SK-N-SH treated with all-trans-retinoic acid at 6 μM for 48 hours (cell line): Measurements from ENCODE around the gene HOXC5.

Experiments
- ATAC-seq: fragments of 200-7000 bp; cut with Tn5 transposase; 3 replicates; pipeline ENCODE4 v1.9.1; 2020; ENCODE audit warnings: mild to moderate bottlenecking, moderate library complexity
- ARNTL ChIP-seq: fragments of 450-650 bp; formaldehyde crosslinking; IDR thresholded peaks from 2 replicates; pipeline ENCODE4 v1.5.0; 2020; ENCODE audit warnings: low read depth, mild to moderate bottlenecking, moderate library complexity, borderline replicate concordance
- BACH2 ChIP-seq: fragments of 250-450 bp; sonication (Bioruptor Pico); IDR thresholded peaks from 2 replicates; pipeline ENCODE4 v1.9.0; 2021; ENCODE audit warnings: mild to moderate bottlenecking, borderline replicate concordance
- CREB5 ChIP-seq: fragments of 250-450 bp; sonication (Bioruptor Pico); IDR thresholded peaks from 2 replicates; pipeline ENCODE4 v1.5.1; 2020; ENCODE audit warnings: low read depth, mild to moderate bottlenecking, moderate library complexity
- CSDC2 ChIP-seq: fragments of 250-450 bp; sonication (Bioruptor Pico); IDR thresholded peaks from 2 replicates; pipeline ENCODE4 v1.5.0; 2020; ENCODE audit warnings: mild to moderate bottlenecking, moderate library complexity
- CSRNP3 ChIP-seq: fragments of 250-450 bp; sonication (Bioruptor Pico); IDR thresholded peaks from 2 replicates; pipeline ENCODE4 v1.5.1; 2021; ENCODE audit warnings: mild to moderate bottlenecking, moderate library complexity
- ESRRG ChIP-seq: fragments of 250-450 bp; sonication (Bioruptor Pico); IDR thresholded peaks from 2 replicates; pipeline ENCODE4 v1.6.1; 2021; ENCODE audit warnings: mild to moderate bottlenecking
- GLIS3 ChIP-seq: fragments of 250-450 bp; sonication (Bioruptor Pico); IDR thresholded peaks from 2 replicates; pipeline ENCODE4 v1.5.0; 2020; ENCODE audit warnings: mild to moderate bottlenecking, moderate library complexity
- ISL1 ChIP-seq: fragments of 250-450 bp; sonication (Bioruptor Pico); IDR thresholded peaks from 2 replicates; pipeline ENCODE4 v2.1.2; 2022; ENCODE audit warnings: mild to moderate bottlenecking, moderate library complexity
- OSR1 ChIP-seq: fragments of 250-450 bp; sonication (Bioruptor Pico); IDR thresholded peaks from 2 replicates; pipeline ENCODE4 v1.8.0; 2022; ENCODE audit warnings: moderate library complexity, mild to moderate bottlenecking, inconsistent platforms
- PATZ1 ChIP-seq: fragments of 250-450 bp; sonication (Bioruptor Pico); IDR thresholded peaks from 2 replicates; pipeline ENCODE4 v1.8.0; 2020; ENCODE audit warnings: mild to moderate bottlenecking, moderate library complexity, borderline replicate concordance
- POU6F1 ChIP-seq: fragments of 250-450 bp; sonication (Bioruptor Pico); IDR thresholded peaks from 2 replicates; pipeline ENCODE4 v1.8.0; 2021; ENCODE audit warnings: low read depth, mild to moderate bottlenecking, moderate library complexity, borderline replicate concordance
- PPARA ChIP-seq: fragments of 250-450 bp; sonication (Bioruptor Pico); IDR thresholded peaks from 2 replicates; pipeline ENCODE4 v1.5.0; 2020; ENCODE audit warnings: mild to moderate bottlenecking, borderline replicate concordance
- RARB ChIP-seq: fragments of 250-450 bp; sonication (Bioruptor Pico); IDR thresholded peaks from 2 replicates; pipeline ENCODE4 v1.8.0; 2021; ENCODE audit warnings: mild to moderate bottlenecking, moderate library complexity
- TCF4 ChIP-seq: fragments of 250-450 bp; sonication (Bioruptor Pico); IDR thresholded peaks from 2 replicates; pipeline ENCODE4 v1.8.0; 2021; ENCODE audit warnings: mild to moderate bottlenecking, moderate library complexity, borderline replicate concordance
- TOX ChIP-seq: fragments of 250-450 bp; sonication (Bioruptor Pico); IDR thresholded peaks from 2 replicates; pipeline ENCODE4 v1.8.0; 2021; ENCODE audit warnings: mild to moderate bottlenecking, moderate library complexity, borderline replicate concordance
- TSHZ2 ChIP-seq: fragments of 250-450 bp; sonication (Bioruptor Pico); IDR thresholded peaks from 2 replicates; pipeline ENCODE4 v1.5.0; 2020; ENCODE audit warnings: mild to moderate bottlenecking, moderate library complexity
- ZC3H10 ChIP-seq: fragments of 250-450 bp; sonication (Bioruptor Pico); IDR thresholded peaks from 2 replicates; pipeline ENCODE4 v1.5.1; 2021; ENCODE audit warnings: mild to moderate bottlenecking, moderate library complexity
- ZFP3 ChIP-seq: fragments of 250-450 bp; sonication (Bioruptor Pico); IDR thresholded peaks from 2 replicates; pipeline ENCODE4 v1.5.0; 2020; ENCODE audit warnings: mild to moderate bottlenecking, moderate library complexity
- ZFP30 ChIP-seq: fragments of 450-650 bp; formaldehyde crosslinking; IDR thresholded peaks from 2 replicates; pipeline ENCODE4 v1.5.0; 2022; ENCODE audit warnings: mild to moderate bottlenecking, moderate library complexity
- ZNF565 ChIP-seq: fragments of 450-650 bp; formaldehyde crosslinking; conservative IDR thresholded peaks from 2 replicates; pipeline ENCODE4 v1.5.0; 2020; ENCODE audit warnings: low read depth, mild to moderate bottlenecking, moderate library complexity
- ZNF70 ChIP-seq: fragments of 450-650 bp; formaldehyde crosslinking; IDR thresholded peaks from 2 replicates; pipeline ENCODE4 v1.5.0; 2020; ENCODE audit warnings: mild to moderate bottlenecking, moderate library complexity
- ZNF8 ChIP-seq: fragments of 450-650 bp; formaldehyde crosslinking; IDR thresholded peaks from 2 replicates; pipeline ENCODE4 v1.5.0; 2020; ENCODE audit warnings: mild to moderate bottlenecking, moderate library complexity

Gene HOXC5

GRCh38 chr12:53993162-53994008, 39.5 kb upstream of the HOXC5 start (continued):
- TF ChIP-seq CREB5 (CRISPR knock-in tag) (no peak), ISL1 (no peak), CSDC2 (CRISPR knock-in tag) (no peak), GLIS3 (CRISPR knock-in tag) (no peak), BACH2 (CRISPR knock-in tag) (no peak)

GRCh38 chr12:53994009-53994263, 38.9 kb upstream of the HOXC5 start:
- TF ChIP-seq CSDC2 (CRISPR knock-in tag) (no peak), CSRNP3 (CRISPR knock-in tag) (no peak), ZNF8 (no peak), ZFP3 (no peak), ZFP30 (CRISPR knock-in tag) (no peak), RARB (CRISPR knock-in tag) (no peak), TCF4 (no peak), PATZ1 (CRISPR knock-in tag) (no peak), OSR1 (CRISPR knock-in tag) (no peak), GLIS3 (CRISPR knock-in tag) (no peak), ESRRG (CRISPR knock-in tag) (no peak), ZNF70 (CRISPR knock-in tag) (no peak), ZC3H10 (no peak), PPARA (CRISPR knock-in tag) (no peak), POU6F1 (CRISPR knock-in tag) (no peak), TOX (CRISPR knock-in tag) (no peak), ZNF565 (CRISPR knock-in tag) (no peak), TSHZ2 (CRISPR knock-in tag) (no peak), ARNTL (CRISPR knock-in tag) (no peak)
- ATAC-seq, result no peak
